K562 (cell line): Measurements from ENCODE around the gene PDLIM5. TPM values are rescaled to one million over a fixed set of nuclear protein-coding genes. Genes with fewer than 3 reads are reported as not detected.

Experiments used
- BHLHE40 ChIP-seq: IDR thresholded peaks from 2 replicates; pipeline ENCODE4 v1.6.1; 2011; ENCODE audit warnings: low read length, improper control_type of control experiment
- CBFA2T2 ChIP-seq: fragments of 450-650 bp; conservative IDR thresholded peaks from 2 replicates; pipeline ENCODE4 v1.6.1; 2017; ENCODE audit warnings: mild to moderate bottlenecking
- HMBOX1 ChIP-seq: sonication (generic); IDR thresholded peaks from 2 replicates; pipeline ENCODE4 v1.6.1; 2016
- KLF16 ChIP-seq: IDR thresholded peaks from 2 replicates; pipeline ENCODE4 v1.6.1; 2016; ENCODE audit warnings: antibody characterized with exemption
- MEF2D ChIP-seq: conservative IDR thresholded peaks from 2 replicates; pipeline ENCODE4 v1.6.1; 2016; ENCODE audit warnings: low read depth, missing genetic modification characterization, missing compliant biosample characterization
- MITF ChIP-seq: IDR thresholded peaks from 2 replicates; pipeline ENCODE4 v1.6.1; 2014; ENCODE audit warnings: antibody characterized with exemption
- MTA2 ChIP-seq: fragments of 450-650 bp; IDR thresholded peaks from 2 replicates; pipeline ENCODE4 v1.6.1; 2016; ENCODE audit warnings: low read depth
- NBN ChIP-seq: fragments of 450-650 bp; IDR thresholded peaks from 2 replicates; pipeline ENCODE4 v1.6.1; 2016; ENCODE audit warnings: low read depth, mild to moderate bottlenecking
- REST ChIP-seq, 2 experiments: fragments of 450-650 bp; formaldehyde crosslinking in 1 of 2; IDR thresholded peaks; 2 replicates each; pipeline versions ENCODE4 v1.4.0 to v1.6.1; 2014 to 2020; ENCODE audit warnings: mild to moderate bottlenecking in 2 of 2, borderline replicate concordance in 1 of 2, low read depth in 1 of 2
- polyA plus RNA-seq, 8 experiments: library from polyadenylated mRNA; depleted of rRNA in 4 of 8; stranded (reverse) in 5 of 8; unstranded in 3 of 8; fragments of >200 nt; fragmentation: Nextera tagmentation in 2 of 8; fragmentation: Illumina TruSeq in 1 of 8; extraction: Ambion mirVana in 2 of 8; extraction: Trizol in 1 of 8; gene quantifications; 2 replicates each; pipeline versions ENCODE4 v1.2.1 to v1.2.3, GENCODE V29; 2011 to 2014; ENCODE audit warnings: inconsistent platforms in 1 of 8, missing spikeins in 1 of 8
- total RNA-seq, 7 experiments: library from RNA; depleted of rRNA in 6 of 7; stranded (reverse); fragments of >200 nt in 6 of 7; fragmentation: Illumina TruSeq in 2 of 7; extraction: Trizol in 2 of 7; gene quantifications; 2 replicates each; pipeline versions ENCODE4 v1.2.1 to v1.2.3, GENCODE V29; 2011 to 2021; ENCODE audit warnings: low replicate concordance in 1 of 7

PDLIM5 gene
- total and polyA plus RNA-seq, 9 of the 15 experiments (the other 6 are each of a cell fraction or from before 2014, with no cell fraction given) = 36.9 to 127 (median 62.5) TPM

- peak; percentile 84; the same call in 1 of the 2 replicates for TF ChIP-seq REST (IDR thresholded peaks at IDR 0.05; ENCODE audit: borderline replicate concordance)
- no peak for TF ChIP-seq REST (CRISPR knock-in tag; IDR thresholded peaks at IDR 0.05; ENCODE audit: low read depth)
- no peak for TF ChIP-seq KLF16
- TF ChIP-seq MITF = no peak
- peak; percentile 66 for TF ChIP-seq CBFA2T2
- TF ChIP-seq BHLHE40 = peak; percentile 58; the same call in 1 of the 2 replicates
- TF ChIP-seq MTA2 = 0 out of 2 replicates have a peak, but pooled peaks have one; percentile 37
- TF ChIP-seq MEF2D = 0 out of 2 replicates have a peak, but pooled peaks have one; percentile 58
- TF ChIP-seq NBN = 0 out of 2 replicates have a peak, but pooled peaks have one; percentile 27
- peak; percentile 93 for TF ChIP-seq HMBOX1
Measured at GRCh38 chr4:94406668-94407437, 44.9 kb upstream of the PDLIM5 start (continued).
